ENCODE data around the gene HOMER3.
"Not testable (repeated sequence)": the region's sequence is repeated elsewhere in the genome, so short reads cannot be mapped to it uniquely, and the experiment has no call there.

HOMER3 gene

DNA sequence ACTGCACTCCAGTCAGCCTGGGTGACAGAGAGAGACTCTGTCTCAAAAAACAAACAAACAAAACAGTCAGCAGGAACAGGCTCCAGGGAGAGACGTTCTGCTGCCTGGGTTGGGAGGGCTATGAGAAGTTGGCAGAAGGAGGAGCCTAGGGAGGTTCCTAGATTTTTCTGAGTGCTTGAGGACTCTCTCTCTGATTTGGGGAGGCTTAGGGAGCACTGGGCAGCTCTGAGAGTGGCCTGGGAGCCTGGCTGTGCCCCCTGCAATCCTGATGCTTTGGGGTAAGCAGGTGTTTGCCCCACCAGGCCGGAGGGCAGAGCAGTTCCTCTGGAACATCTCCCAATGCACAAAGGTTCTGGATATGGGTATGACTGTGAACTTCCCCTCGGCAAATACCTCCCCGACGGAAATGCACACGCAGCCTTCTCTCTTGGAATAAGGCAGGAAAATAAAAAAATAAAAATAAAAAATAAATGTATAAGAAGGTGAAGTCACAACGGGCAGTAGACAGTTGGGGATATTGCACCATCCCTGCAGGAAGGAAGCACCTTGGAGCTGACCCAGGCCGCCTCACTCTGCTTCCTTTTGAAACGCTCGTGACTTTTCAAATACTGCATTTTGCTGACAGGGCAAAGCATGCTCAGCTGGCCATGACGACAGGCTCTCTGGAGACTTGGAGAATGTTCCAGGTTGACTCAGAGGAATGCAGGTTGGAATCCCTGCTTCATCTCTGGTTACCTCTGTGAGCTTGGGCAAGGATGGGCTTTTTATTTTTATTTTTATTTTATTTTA is 26.5 kb upstream of the HOMER3 start:
- no peak for TF ChIP-seq CTCF (IDR thresholded peaks at IDR 0.05; ENCODE audit: extremely low read depth, missing control alignments)
- DNase-seq (ENCODE audit: low spot score): no peak

- no peak for DNase-seq (ENCODE audit: low spot score)
- no peak for TF ChIP-seq CTCF (IDR thresholded peaks at IDR 0.05; ENCODE audit: extremely low read depth, missing control alignments)
Observed at GRCh38 chr19:18966307-18966706, 25.3 kb upstream of the HOMER3 start.

DNA sequence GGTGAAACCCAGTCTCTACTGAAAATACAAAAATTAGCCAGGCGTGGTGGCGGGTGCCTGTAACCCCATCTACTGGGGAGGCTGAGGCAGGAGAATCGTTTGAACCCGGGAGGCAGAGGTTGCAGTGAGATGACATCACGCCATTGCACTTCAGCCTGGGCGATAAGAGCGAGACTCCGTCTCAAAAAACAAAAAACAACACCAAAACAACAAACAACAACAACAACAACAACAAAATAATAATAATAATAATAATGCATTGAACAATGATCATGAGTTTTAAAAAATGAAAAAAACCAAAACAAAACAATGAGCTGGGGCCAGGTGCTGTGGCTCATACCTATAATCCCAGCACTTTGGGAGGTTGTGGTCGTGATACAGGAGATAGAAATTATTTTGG is 23.1 kb upstream of the HOMER3 start:
- no peak for DNase-seq (ENCODE audit: low spot score)
- no peak for TF ChIP-seq CTCF (IDR thresholded peaks at IDR 0.05; ENCODE audit: extremely low read depth, missing control alignments)

GRCh38 chr19:18961767-18962620 is 21.0 kb upstream of the HOMER3 start:
- no peak for TF ChIP-seq CTCF (IDR thresholded peaks at IDR 0.05; ENCODE audit: extremely low read depth, missing control alignments)
- DNase-seq (ENCODE audit: low spot score): no peak

- TF ChIP-seq CTCF (IDR thresholded peaks at IDR 0.05; ENCODE audit: extremely low read depth, missing control alignments): no peak
- DNase-seq (ENCODE audit: low spot score): no peak
Observed at GRCh38 chr19:18960370-18960769, 19.4 kb upstream of the HOMER3 start.

DNA sequence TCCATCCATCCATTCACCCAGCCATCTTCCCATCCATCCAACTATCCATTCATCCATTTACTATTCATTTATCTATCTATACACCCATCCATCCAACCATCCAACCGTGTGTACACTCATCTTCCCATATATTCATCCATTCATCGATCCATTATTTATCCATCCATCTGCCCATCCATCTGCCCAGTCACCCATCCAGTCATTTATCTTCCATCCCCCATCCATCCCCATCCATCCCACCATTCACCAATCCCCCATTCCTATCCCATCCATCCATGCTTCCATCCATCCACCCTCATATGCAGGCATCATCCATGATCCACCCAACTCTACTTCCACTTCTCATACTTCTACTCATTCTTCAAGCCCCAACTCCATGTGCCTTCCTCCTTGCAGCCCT is 14.0 kb upstream of the HOMER3 start:
- TF ChIP-seq CTCF (IDR thresholded peaks at IDR 0.05; ENCODE audit: extremely low read depth, missing control alignments): no peak
- no peak for DNase-seq (ENCODE audit: low spot score)

DNA sequence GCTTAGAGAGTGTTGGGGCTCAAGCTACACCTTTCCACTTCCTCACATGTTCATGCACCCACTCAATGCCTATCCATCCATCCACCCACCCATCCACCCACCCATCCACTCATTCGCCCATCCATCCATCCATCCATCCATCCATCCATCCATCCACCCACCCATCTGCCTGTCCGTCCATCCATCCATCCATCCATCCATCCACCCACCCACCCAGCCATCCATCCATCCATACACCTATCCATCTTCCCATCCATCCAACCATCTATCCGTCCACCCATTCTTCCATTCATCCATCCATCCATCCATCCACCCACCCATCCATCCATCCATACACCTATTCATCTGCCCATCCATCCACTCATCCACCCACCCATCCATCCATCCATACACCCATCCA is 13.1 kb upstream of the HOMER3 start:
- TF ChIP-seq CTCF (IDR thresholded peaks at IDR 0.05; ENCODE audit: extremely low read depth, missing control alignments): no peak
- DNase-seq (ENCODE audit: low spot score): no peak

- DNase-seq (ENCODE audit: low spot score): not testable (repeated sequence)
Observed at GRCh38 chr19:18952364-18953003, 11.5 kb upstream of the HOMER3 start.
